Tibial nerve (tissue), 4 donors: ENCODE measurements around the gene YWHAH.

ENCODE experiments used
- CTCF ChIP-seq, 5 experiments: fragments of 200-600 bp in 3 of 5; fragments of 450-650 bp in 2 of 5; sonication (generic) in 3 of 5; IDR thresholded peaks; one replicate each; pipeline ENCODE4 v1.5.1; 2016 to 2019; ENCODE audit warnings: antibody characterized with exemption in 5 of 5, mild to moderate bottlenecking in 3 of 5, moderate library complexity in 2 of 5
- EP300 ChIP-seq, 2 donors: sonication (generic); formaldehyde crosslinking; IDR thresholded peaks; one replicate each; pipeline ENCODE4 v1.6.1; 2017; ENCODE audit warnings: antibody characterized with exemption in 2 of 2, mild to moderate bottlenecking in 1 of 2

- TF ChIP-seq CTCF (IDR thresholded peaks at IDR 0.05): no peak
- TF ChIP-seq EP300 (IDR thresholded peaks at IDR 0.05): no peak
Measured at GRCh38 chr22:31926969-31927368, 17.4 kb upstream of the YWHAH start.
